HepG2 (cell line): ENCODE results near the gene SEPTIN10. TPM values are rescaled to one million over a fixed set of nuclear protein-coding genes. Genes with fewer than 3 reads are reported as not detected.

Source experiments
- CBX1 ChIP-seq: IDR thresholded peaks from one replicate; pipeline ENCODE4 v1.6.1; 2016; ENCODE audit warnings: antibody characterized with exemption, low read depth
- CHCHD3 ChIP-seq: sonication (generic); formaldehyde crosslinking; IDR thresholded peaks from 2 replicates; pipeline ENCODE4 v1.8.0; 2022; ENCODE audit warnings: mild to moderate bottlenecking, missing genetic modification reagents, moderate library complexity
- E2F1 ChIP-seq: sonication (generic); formaldehyde crosslinking; IDR thresholded peaks from 2 replicates; pipeline ENCODE4 v1.5.0; 2020; ENCODE audit warnings: missing genetic modification reagents
- ELF3 ChIP-seq: IDR thresholded peaks from 2 replicates; pipeline ENCODE4 v1.6.1; 2016; ENCODE audit warnings: missing genetic modification reagents, missing compliant biosample characterization
- ESRRA ChIP-seq: sonication (generic); formaldehyde crosslinking; IDR thresholded peaks from 2 replicates; pipeline ENCODE4 v1.5.1; 2020; ENCODE audit warnings: mild to moderate bottlenecking, low read depth, missing genetic modification reagents
- FOXP4 ChIP-seq: sonication (generic); formaldehyde crosslinking; IDR thresholded peaks from 2 replicates; pipeline ENCODE4 v1.4.0; 2020; ENCODE audit warnings: missing genetic modification reagents
- HNRNPK ChIP-seq: fragments of 200-400 bp; formaldehyde crosslinking; IDR thresholded peaks from 2 replicates; pipeline ENCODE4 v1.6.1; 2018; ENCODE audit warnings: low read length, low read depth, moderate library complexity, mild to moderate bottlenecking; ENCODE audit not compliant: poor library complexity, severe bottlenecking
- MYPOP ChIP-seq: sonication (generic); formaldehyde crosslinking; IDR thresholded peaks from 2 replicates; pipeline ENCODE4 v1.8.1; 2023; ENCODE audit warnings: mild to moderate bottlenecking, moderate library complexity, missing genetic modification reagents
- POGZ ChIP-seq: sonication (generic); formaldehyde crosslinking; IDR thresholded peaks from 2 replicates; pipeline ENCODE4 v1.4.0; 2020; ENCODE audit warnings: mild to moderate bottlenecking, missing genetic modification reagents
- SOX5 ChIP-seq: IDR thresholded peaks from 2 replicates; pipeline ENCODE4 v1.6.1; 2016; ENCODE audit warnings: borderline replicate concordance
- SP140L ChIP-seq: sonication (generic); formaldehyde crosslinking; IDR thresholded peaks from 2 replicates; pipeline ENCODE4 v1.4.0; 2020; ENCODE audit warnings: missing genetic modification reagents, borderline replicate concordance
- ZFP37 ChIP-seq: sonication (generic); formaldehyde crosslinking; IDR thresholded peaks from 2 replicates; pipeline ENCODE4 v1.4.0; 2020; ENCODE audit warnings: missing genetic modification reagents, borderline replicate concordance
- ZNF263 ChIP-seq: sonication (generic); formaldehyde crosslinking; IDR thresholded peaks from 2 replicates; pipeline ENCODE4 v1.4.0; 2020; ENCODE audit warnings: missing genetic modification reagents
- ZNF274 ChIP-seq: sonication (generic); formaldehyde crosslinking; IDR thresholded peaks from 2 replicates; pipeline ENCODE4 v1.5.1; 2020; ENCODE audit warnings: mild to moderate bottlenecking, missing genetic modification reagents
- ZNF446 ChIP-seq: sonication (generic); formaldehyde crosslinking; IDR thresholded peaks from 2 replicates; pipeline ENCODE4 v1.5.0; 2020; ENCODE audit warnings: mild to moderate bottlenecking, missing genetic modification reagents
- ZNF777 ChIP-seq: sonication (generic); formaldehyde crosslinking; IDR thresholded peaks from 2 replicates; pipeline ENCODE4 v1.4.0; 2020; ENCODE audit warnings: missing genetic modification reagents
- ZSCAN29 ChIP-seq: sonication (generic); formaldehyde crosslinking; conservative IDR thresholded peaks from 2 replicates; pipeline ENCODE4 v1.4.0; 2020; ENCODE audit warnings: mild to moderate bottlenecking, missing genetic modification reagents
- polyA plus RNA-seq, 8 experiments: library from polyadenylated mRNA; depleted of rRNA in 3 of 8; stranded (reverse) in 7 of 8; unstranded in 1 of 8; fragments of >200 nt; fragmentation: Illumina TruSeq in 4 of 8; extraction: Trizol in 4 of 8; gene quantifications; 2 replicates each; pipeline versions ENCODE4 v1.2.1 to v1.2.3, GENCODE V29; 2011 to 2016; ENCODE audit warnings: low read depth in 4 of 8, missing spikeins in 1 of 8, mixed read lengths in 1 of 8; ENCODE audit not compliant: insufficient read depth in 1 of 8
- total RNA-seq, 5 experiments: library from RNA; depleted of rRNA; stranded (reverse); fragments of >200 nt; fragmentation: Illumina TruSeq; extraction: Trizol; gene quantifications; 2 replicates each; pipeline ENCODE4 v1.2.3, GENCODE V29; 2016; ENCODE audit warnings: low read depth in 1 of 5
- TF ChIP-seq, protein P1 (sequence below): sonication (generic); formaldehyde crosslinking; IDR thresholded peaks from 2 replicates; pipeline ENCODE4 v1.5.1; 2020; ENCODE audit warnings: mild to moderate bottlenecking, moderate library complexity, missing genetic modification reagents
- TF ChIP-seq, protein P2 (sequence below): sonication (generic); formaldehyde crosslinking; IDR thresholded peaks from 2 replicates; pipeline ENCODE4 v1.5.1; 2020; ENCODE audit warnings: missing genetic modification reagents, mild to moderate bottlenecking, borderline replicate concordance
- TF ChIP-seq, protein P3 (sequence below): sonication (generic); formaldehyde crosslinking; IDR thresholded peaks from 2 replicates; pipeline ENCODE4 v1.5.0; 2020; ENCODE audit warnings: missing genetic modification reagents, mild to moderate bottlenecking, borderline replicate concordance

SEPTIN10 gene
- total and polyA plus RNA-seq, 2 of the 13 experiments (the other 11 are each of a cell fraction or from before 2014, with no cell fraction given): 45.8 to 67.5 TPM

DNA sequence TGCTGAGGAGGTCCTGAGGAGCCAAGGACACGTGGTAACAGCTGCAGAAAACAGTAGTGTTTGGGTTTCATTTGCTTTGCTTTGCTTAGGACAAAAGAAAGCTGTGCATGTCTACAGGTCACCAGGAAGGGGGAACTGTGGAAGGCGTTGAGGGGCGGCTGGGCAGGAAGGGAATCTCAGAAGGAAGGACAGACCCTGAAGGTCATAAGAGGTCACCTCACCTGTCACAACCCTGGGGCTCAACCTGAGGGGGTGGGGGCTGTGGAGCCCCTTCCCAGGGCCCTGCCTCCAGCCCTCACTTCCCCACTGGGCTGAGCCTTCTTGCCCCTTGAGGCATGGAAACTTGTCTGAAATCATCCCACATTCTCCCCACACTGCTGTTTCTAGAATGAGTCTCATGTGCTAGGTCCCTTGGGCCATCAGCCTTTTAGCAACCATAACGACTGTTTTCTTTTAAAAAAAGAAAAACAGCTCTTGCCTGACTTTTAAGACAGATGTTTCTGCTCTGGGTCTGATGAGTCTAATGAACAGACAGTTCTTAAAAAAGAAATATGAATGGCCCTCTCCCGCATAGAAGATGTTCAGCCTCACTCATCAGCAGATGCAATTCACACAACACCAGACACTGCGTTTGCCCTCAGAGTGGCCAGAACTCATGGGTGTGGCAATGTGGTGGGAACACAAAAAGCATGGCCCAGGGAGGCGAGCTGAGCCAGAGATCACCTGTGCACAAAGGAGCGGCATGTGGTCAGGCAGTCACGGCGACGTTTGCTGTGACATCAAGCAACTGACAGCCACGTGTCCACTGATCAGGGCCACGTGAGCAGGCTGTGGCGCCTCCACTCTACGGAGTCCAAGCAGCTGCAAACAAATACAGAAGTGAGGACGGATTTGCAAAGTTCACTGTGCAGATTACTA lies 84.0 kb downstream of the SEPTIN10 start (continued):
- TF ChIP-seq ZFP37 (CRISPR knock-in tag) (peak; percentile 62; the same call in 1 of the 2 replicates), ELF3 (CRISPR knock-in tag) (0 out of 2 replicates have a peak, but pooled peaks have one; percentile 33), ZNF274 (no peak), E2F1 (CRISPR knock-in tag) (no peak), HNRNPK (no peak), ZSCAN29 (CRISPR knock-in tag) (no peak), SP140L (no peak), MYPOP (CRISPR knock-in tag) (no peak), CBX1 (no peak), ESRRA (no peak), FOXP4 (CRISPR knock-in tag) (peak; percentile 17; the same call in 1 of the 2 replicates), CHCHD3 (CRISPR knock-in tag) (0 out of 2 replicates have a peak, but pooled peaks have one; percentile 22), ZNF777 (CRISPR knock-in tag) (no peak), ZNF263 (CRISPR knock-in tag) (no peak), ZNF446 (CRISPR knock-in tag) (no peak), POGZ (CRISPR knock-in tag) (no peak), SOX5 (CRISPR knock-in tag) (0 out of 2 replicates have a peak, but pooled peaks have one; percentile 44)
- TF ChIP-seq, protein P1, sequence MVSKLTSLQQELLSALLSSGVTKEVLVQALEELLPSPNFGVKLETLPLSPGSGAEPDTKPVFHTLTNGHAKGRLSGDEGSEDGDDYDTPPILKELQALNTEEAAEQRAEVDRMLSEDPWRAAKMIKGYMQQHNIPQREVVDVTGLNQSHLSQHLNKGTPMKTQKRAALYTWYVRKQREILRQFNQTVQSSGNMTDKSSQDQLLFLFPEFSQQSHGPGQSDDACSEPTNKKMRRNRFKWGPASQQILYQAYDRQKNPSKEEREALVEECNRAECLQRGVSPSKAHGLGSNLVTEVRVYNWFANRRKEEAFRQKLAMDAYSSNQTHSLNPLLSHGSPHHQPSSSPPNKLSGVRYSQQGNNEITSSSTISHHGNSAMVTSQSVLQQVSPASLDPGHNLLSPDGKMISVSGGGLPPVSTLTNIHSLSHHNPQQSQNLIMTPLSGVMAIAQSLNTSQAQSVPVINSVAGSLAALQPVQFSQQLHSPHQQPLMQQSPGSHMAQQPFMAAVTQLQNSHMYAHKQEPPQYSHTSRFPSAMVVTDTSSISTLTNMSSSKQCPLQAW (CRISPR knock-in tag): 0 out of 2 replicates have a peak, but pooled peaks have one; percentile 32
- TF ChIP-seq, protein P2, sequence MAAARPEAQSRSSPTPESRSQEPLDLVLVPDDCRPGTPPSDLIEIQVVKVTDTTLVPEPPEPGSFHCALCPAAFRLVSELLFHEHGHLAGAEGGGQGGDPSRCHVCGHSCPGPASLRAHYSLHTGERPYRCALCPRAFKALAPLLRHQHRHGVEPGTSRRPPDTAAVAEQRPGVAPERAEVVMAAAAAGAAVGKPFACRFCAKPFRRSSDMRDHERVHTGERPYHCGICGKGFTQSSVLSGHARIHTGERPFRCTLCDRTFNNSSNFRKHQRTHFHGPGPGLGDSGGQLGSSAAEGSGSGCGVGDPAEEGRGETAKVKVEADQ (CRISPR knock-in tag): no peak
- TF ChIP-seq, protein P3, sequence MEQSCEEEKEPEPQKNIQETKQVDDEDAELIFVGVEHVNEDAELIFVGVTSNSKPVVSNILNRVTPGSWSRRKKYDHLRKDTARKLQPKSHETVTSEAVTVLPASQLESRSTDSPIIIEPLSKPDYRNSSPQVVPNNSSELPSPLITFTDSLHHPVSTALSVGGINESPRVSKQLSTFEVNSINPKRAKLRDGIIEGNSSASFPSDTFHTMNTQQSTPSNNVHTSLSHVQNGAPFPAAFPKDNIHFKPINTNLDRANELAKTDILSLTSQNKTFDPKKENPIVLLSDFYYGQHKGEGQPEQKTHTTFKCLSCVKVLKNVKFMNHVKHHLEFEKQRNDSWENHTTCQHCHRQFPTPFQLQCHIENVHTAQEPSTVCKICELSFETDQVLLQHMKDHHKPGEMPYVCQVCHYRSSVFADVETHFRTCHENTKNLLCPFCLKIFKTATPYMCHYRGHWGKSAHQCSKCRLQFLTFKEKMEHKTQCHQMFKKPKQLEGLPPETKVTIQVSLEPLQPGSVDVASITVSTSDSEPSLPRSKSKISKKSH (CRISPR knock-in tag): peak; percentile 59; the same call in 1 of the 2 replicates
